Activated CD8-positive, alpha-beta memory T cell treated with anti-CD3 and anti-CD28 coated beads for 36 hours (primary cell): ENCODE measurements around the gene TEPSIN. TPM values are rescaled to one million over a fixed set of nuclear protein-coding genes. Genes with fewer than 3 reads are reported as not detected.

Source experiments
- CTCF ChIA-PET: fragments of 350-600 bp; sonication (Branson Sonifier 250); formaldehyde crosslinking; loops from one replicate; lab custom pipeline; 2021; ENCODE audit warnings: antibody characterized with exemption; lab: Charles Lee
- POLR2A ChIA-PET: fragments of 350-600 bp; sonication (Branson Sonifier 250); formaldehyde crosslinking; loops from one replicate; lab custom pipeline; 2021; ENCODE audit warnings: antibody characterized with exemption; lab: Charles Lee
- total RNA-seq, 2 experiments: library from RNA; stranded (reverse); gene quantifications; one replicate each; pipeline ENCODE4 v1.2.3, GENCODE V29; 2021

TEPSIN gene
- total RNA-seq, 2 experiments from 2014 or later: 30.2 to 36.0 TPM

GRCh38 chr17:81210868-81211267 lies 28.0 kb downstream of the TEPSIN start:
- ChIA-PET CTCF (no interaction called here), POLR2A (no interaction called here)

GRCh38 chr17:81210466-81210865 lies 28.4 kb downstream of the TEPSIN start:
- ChIA-PET CTCF (no interaction called here), POLR2A (no interaction called here)

DNA sequence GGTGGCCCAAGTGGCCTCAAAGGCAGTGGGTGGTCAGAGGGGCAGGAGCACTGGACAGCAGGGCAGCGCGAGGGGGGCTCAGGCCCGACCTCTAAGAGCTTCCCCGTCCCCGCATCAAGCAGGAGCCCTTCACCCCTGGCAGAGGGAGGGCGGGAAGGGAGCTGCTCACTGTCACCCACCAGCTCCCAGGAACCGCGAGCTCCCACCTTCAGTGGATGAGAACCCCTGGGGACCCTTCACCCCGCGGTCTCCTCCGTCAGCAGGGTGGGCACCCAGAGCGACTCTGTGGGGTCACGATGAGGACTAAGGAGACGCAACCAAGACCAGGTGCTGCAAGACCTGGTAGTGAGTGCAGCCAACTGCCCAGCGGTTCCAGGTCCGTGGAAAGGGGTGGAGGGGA lies 29.7 kb downstream of the TEPSIN start:
- ChIA-PET CTCF (interaction anchor here (0.5 kb wide), 1 partner anchor 64 kb away, joined by 3 read pairs; no protein-coding TSS in a partner anchor), POLR2A (no interaction called here)

DNA sequence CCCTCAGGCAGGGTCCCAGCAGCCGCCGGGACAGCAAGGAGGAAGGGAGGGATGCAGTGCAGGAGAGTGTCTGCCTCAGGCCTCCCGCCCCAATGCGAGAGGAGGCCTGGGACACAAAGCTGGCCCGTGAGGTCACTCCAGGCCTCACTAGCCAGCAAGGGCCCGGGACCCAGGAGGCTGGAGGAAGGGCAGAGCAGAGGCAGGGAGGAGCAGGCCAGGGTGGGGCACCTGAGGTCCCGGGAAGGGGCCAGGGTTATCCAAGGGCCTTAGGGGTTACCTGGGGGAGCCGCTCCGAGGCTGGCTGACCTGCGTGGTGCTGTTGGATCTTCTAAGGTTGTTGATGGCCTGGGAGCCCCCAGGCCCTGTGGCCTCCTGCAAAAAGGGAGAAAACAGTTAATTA lies 30.2 kb downstream of the TEPSIN start:
- CTCF ChIA-PET: no interaction called here
- POLR2A ChIA-PET: no interaction called here

DNA sequence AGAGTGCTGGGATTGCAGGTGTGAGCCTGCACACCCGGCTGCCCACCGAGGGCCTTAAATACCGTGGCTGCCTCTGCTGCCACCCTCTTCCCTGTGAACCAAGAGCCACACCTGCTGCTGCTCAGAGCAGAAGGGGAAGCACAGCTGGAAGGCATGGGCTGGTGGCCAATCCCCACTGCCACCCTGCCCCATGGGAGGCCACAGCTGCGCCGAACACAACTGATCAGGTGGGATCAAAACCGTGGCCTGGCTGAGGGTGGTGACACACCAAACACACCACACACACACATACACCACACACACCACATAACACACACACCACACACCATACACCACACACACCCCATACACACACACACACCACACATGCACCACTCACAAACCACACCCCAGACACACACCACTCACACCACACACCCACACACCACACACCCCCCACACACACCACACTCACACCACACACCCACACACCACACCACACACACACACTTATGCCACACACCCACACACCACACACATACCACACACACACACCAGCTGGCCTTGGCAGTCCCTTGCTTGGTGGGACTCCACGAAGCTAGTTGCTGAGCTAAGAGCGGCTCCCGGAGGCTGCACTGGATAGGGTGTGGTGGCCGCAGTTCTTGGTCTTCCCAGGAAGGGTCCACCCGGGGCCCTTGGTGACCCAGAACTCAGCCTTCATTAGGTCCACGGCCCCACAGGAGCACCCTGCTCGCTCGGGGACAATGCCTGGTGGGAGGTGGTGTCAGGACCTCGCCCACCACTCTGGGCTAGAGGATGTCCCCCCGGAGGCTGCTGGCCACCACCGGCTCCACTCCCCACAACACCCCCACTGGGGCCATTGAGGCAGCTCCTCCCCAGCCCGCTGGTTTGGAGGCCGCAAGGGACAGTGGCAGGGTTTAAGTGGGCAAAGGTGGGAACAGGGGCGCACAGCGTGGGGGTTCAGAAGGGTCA lies 31.0 kb downstream of the TEPSIN start:
- ChIA-PET POLR2A (no interaction called here), CTCF (interaction anchor here (0.7 kb wide), 1 partner anchor 770 kb away, joined by 3 read pairs; no protein-coding TSS in a partner anchor)

- ChIA-PET POLR2A (no interaction called here), CTCF (interaction anchor here (1.3 kb wide), 1 partner anchor 34 kb away, joined by 3 read pairs; no protein-coding TSS in a partner anchor)
Measured at GRCh38 chr17:81206657-81207056, 32.2 kb downstream of the TEPSIN start.

DNA sequence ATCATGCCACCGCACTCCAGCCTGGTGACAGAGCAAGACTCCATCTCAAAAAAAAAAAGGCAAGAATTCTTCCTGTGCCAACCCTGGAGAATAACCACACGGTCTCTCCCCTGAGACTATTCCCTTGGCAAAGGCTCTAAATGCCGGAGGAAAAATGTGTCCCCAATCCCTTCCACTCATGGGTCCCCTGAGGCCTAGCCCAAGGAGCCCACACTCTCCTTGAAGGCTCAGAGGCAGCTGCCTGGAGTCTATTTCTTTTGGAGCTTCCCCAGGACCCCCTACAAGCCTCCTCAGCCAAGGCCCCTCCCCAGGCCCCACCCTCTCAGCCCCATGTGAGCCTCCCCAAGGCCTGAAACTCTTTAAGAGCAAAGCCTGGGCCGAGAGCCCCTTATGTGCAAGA lies 32.7 kb downstream of the TEPSIN start:
- CTCF ChIA-PET: interaction anchor here (1.3 kb wide), 1 partner anchor 33 kb away, joined by 3 read pairs; no protein-coding TSS in a partner anchor
- POLR2A ChIA-PET: no interaction called here

DNA sequence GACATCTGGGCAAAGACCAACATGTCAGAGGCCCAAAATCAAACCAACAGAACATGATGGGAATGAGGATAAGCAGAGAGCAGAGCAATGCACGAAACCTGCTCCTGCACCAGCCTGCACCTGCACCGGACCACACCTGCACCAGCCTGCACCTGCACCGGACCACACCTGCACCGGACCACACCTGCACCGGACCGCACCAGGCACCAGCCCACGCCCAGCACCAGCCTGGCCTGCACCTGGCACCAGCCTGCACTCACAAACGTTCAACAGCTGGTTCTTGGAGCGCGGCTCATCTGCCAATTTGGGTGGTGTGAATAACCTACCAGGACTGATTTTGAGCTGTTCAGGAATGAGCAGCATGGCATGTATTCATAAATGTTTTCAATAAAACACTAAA lies 34.3 kb downstream of the TEPSIN start:
- ChIA-PET CTCF (no interaction called here), POLR2A (no interaction called here)

DNA sequence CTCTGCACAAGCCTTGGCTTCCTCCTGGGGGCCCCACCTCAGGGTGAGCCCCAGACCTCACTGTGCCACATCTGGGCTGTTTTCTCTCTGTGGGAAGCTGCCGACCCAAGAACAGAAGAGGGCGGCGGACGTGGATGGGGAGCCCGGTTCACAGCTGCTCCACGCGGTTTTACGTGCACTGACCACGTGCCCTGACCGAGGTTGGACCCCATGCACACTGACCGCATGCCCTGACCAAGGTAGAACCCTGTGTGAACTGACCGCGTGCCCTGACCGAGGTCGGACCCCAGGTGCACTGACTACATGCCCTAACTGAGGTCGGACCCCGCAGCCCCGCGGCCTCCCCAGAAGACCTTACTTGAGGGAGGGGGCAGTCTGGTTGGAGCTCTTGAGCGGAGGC lies 35.7 kb downstream of the TEPSIN start:
- ChIA-PET POLR2A (no interaction called here), CTCF (no interaction called here)

DNA sequence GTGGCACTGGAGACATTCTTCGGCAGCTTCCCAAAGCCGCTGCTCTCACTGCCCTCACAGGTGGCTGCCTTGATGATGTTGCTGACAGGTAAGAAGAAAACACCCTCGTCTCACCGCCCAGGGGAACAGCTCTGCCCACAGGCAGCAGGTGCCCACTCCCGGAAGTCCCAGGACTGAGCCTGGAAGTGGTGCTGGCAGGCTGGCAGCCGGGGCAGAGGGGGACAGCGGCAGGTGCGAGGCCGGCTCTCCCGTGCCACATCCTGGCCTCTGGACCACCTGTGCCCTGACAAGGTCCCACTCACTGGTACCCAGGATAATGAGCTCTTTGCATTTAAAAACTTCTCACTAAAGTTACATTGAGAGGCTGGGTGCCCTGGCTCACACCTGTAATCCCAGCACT lies 36.5 kb downstream of the TEPSIN start:
- ChIA-PET CTCF (no interaction called here), POLR2A (no interaction called here)

DNA sequence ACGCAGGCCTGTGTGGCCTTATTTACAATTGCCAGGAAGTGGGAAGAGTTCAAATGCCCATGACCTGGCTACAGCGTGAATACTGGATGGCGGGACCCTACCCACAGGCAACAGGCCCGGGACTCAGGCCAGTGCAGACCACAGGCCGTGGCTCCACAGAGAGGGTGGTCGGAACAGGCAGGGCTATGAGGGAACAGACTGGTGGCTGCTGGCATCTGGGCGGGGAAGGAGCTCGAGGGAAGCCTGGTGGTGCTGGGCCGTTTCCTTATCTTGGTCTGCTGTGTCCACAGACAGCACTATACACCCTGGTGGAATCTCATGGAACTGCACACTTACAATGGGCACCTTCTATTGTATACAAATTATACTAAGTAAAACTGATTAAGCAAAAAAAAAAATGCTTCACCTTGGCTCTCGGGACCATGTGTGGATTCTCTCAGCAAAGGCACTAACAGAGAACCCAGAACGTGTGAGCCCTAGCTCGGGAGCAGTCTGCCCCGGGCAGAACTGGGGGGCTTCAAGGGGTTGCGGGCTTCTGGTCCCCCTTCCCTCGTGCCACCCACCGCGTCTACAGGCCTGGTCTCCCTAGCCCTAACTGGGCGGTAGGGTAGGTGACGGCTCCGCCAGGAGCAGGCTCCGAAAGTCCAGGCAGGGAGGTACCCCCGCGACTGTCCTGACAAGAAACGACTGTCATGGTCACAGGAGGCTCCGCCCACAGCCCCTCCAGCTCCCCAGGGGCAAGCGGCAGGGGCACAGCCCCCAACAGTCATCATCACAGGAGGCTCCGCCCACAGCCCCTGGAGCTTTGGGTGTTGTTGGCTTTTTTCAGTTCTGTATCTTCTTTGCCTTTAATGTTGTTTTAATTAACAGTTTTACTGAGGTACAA lies 37.9 kb downstream of the TEPSIN start:
- CTCF ChIA-PET: interaction anchor here (0.6 to 1.2 kb wide), 4 partner anchors 22 to 80 kb away, joined by 3 read pairs; no protein-coding TSS in a partner anchor
- POLR2A ChIA-PET: no interaction called here

DNA sequence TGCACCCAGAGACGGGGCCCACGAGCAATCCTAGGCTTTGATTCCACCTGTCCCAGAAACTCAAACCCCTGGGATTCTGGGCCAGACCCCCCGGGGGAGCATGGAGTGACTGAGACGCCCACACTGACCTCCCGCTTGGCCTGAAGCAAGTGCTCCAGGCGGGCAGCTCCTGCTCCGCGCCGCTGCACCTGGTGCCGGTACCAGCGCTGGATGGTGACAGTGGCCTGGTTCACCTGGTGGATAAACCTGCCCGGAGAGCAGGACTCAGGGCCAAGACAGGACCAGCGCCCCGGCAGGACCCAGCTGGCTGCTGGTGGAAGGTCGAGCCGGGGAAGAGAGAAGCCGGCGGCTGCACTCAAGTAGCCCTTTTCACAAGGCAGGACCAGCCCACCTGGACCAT lies 38.7 kb downstream of the TEPSIN start:
- ChIA-PET CTCF (interaction anchor here (0.6 to 1.2 kb wide), 3 partner anchors 21 to 79 kb away, joined by 3 read pairs; no protein-coding TSS in a partner anchor), POLR2A (no interaction called here)

GRCh38 chr17:81199482-81199830 lies 39.4 kb downstream of the TEPSIN start:
- CTCF ChIA-PET: no interaction called here
- POLR2A ChIA-PET: no interaction called here

DNA sequence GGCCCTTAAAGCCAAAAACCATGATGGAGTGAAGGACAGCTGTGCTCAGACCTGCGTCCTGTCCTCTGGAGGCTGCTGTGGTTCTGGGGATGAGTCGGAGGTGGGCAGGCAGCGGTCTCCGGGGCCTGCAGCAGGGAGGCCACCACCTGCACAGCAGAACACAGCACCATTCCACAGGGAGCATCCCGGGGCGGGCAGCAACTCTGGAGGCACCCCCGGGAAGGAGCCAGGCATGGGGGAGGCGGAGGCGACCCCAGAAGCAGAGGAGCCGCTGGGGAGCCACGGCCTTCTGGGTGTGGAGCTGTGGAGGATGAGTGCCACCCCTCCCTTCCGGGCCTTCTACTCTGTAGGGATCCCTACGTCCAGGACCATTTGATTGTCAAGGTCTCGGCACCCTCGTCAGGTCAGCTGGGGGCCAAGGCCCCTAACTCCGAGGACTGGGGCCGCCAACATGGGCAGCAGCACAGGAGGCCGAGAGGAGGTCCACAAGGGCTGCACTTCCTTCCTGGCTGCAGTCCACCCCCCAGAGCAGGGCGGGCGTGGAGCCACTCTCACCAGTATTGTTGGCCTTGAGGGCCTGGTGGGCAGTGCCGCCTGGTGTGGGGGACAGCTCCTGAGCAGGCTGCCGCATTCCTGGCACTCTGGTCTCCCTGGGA lies 39.9 kb downstream of the TEPSIN start:
- ChIA-PET CTCF (no interaction called here), POLR2A (no interaction called here)

GRCh38 chr17:81197831-81198490 lies 40.9 kb downstream of the TEPSIN start:
- CTCF ChIA-PET: no interaction called here
- POLR2A ChIA-PET: no interaction called here

- ChIA-PET POLR2A (no interaction called here), CTCF (no interaction called here)
Measured at GRCh38 chr17:81197409-81197795, 41.5 kb downstream of the TEPSIN start.

DNA sequence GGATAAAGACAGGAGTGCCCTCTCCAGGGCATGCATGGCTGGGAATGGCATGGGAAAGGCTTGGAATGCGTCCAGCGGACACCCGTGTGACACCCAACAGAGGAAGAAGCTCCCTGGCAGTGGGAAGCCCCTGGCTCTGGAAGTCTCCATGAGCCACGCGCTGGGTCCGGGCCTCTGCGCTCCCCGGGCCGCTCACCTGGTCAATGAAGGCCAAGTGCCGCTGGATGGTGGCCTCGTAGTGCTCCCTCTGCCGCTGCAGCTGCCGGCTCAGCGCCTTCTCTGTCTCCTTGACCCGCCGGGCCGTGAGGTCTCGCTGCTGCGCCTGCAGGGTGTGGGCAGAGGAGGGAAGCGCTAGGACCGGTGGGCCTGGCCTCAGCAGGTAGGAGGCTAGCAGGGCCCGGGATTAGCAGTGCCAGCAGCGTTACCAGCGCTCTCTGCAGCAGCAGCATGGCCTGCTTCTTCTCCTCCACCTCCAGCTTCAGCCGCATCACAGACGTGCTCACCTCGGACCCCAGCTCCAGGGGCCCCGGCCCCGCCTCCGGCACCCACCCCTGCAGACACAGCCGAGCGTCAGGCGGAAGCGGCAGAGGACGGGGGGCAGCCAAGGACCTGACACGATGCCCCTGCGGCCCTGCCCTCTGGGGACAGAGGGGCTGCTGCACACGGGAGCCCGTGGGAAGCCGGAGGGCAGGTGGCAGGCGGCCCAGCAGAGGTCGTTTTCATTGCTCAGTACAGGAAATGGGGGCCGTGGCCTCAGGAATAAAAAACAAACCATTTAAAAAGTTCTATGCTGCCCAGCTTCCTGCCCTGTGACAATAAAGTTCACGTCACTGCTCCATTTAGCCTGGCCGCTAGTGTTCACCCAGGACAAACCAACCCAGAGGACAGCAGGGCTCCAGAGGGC lies 42.1 kb downstream of the TEPSIN start:
- ChIA-PET CTCF (no interaction called here), POLR2A (no interaction called here)

GRCh38 chr17:81195941-81196495 lies 42.8 kb downstream of the TEPSIN start:
- ChIA-PET CTCF (no interaction called here), POLR2A (no interaction called here)
